ENCODE results near the gene USP30.

DNA sequence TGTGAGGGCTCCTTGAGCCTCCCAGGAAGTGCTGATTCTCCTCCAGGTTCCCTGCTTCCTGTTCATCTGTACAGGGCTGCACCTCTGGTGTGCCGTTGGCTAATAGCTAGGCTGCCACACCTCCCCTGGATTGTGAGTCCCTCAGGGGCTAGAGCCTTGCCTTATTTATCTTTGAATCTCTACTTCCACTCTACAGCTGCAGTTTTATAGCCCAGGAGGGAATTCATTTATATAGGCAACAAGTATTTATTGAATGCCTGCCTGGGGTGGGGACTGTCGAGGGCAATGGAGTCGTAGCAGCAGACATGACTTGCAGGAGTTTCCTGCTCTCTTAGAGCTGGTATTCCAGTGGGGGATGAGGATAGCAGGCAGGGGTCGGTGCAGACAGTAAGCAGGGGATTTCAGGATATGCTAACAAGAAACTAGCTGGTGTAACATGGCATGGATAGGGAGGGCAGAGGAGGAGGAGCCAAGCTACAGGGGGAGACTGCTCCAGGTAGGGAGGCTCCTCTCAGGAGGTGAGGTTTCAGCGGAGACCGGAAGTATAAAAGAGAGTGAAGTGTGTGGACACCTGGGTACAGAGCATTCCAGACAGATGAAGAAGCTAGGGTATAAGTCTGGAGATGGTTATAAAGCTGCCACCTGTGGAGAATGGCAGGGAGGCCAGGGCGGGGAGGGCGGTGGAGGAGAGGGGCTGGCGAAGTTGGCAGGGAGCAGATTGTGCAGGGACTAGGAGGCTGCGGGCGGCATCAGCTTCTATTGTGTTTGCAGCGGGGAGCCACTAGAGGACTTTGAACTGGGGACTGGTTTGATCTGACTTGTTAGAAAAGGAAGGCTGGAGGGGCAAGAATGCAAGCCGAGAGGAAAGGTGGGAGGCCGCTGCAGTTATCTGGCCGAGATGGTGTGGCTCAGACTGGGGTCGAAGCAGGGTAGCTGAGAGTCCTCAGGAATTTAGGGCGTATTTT is 17.2 kb downstream of the USP30 start:
- TF ChIP-seq CTCF (IDR thresholded peaks at IDR 0.05) (no peak), POLR2AphosphoS5 (IDR thresholded peaks at IDR 0.05) (no peak)
